ENCODE data around the gene FDXR.

The FDXR gene

GRCh38 chr17:74903034-74903433 is 30.2 kb upstream of the FDXR start:
- H3K4me3 ChIP-seq (replicated peaks; ENCODE audit: low read depth, low read length), result no peak overlapping the region
- peaks cover 3% of the 10 kb centered on the region for H3K27me3 ChIP-seq (replicated peaks; ENCODE audit: control insufficient read depth, insufficient read depth, low read length)
- H3K36me3 ChIP-seq (ENCODE audit: control insufficient read depth, insufficient read depth, low read length), result no peaks in the 10 kb centered on the region
- TF ChIP-seq, protein P1, sequence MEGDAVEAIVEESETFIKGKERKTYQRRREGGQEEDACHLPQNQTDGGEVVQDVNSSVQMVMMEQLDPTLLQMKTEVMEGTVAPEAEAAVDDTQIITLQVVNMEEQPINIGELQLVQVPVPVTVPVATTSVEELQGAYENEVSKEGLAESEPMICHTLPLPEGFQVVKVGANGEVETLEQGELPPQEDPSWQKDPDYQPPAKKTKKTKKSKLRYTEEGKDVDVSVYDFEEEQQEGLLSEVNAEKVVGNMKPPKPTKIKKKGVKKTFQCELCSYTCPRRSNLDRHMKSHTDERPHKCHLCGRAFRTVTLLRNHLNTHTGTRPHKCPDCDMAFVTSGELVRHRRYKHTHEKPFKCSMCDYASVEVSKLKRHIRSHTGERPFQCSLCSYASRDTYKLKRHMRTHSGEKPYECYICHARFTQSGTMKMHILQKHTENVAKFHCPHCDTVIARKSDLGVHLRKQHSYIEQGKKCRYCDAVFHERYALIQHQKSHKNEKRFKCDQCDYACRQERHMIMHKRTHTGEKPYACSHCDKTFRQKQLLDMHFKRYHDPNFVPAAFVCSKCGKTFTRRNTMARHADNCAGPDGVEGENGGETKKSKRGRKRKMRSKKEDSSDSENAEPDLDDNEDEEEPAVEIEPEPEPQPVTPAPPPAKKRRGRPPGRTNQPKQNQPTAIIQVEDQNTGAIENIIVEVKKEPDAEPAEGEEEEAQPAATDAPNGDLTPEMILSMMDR (IDR thresholded peaks at IDR 0.05; ENCODE audit: insufficient read depth, low read length, poor library complexity, severe bottlenecking), result no peak
- no peak for DNase-seq (ENCODE audit: extremely low read depth, insufficient read length)

DNA sequence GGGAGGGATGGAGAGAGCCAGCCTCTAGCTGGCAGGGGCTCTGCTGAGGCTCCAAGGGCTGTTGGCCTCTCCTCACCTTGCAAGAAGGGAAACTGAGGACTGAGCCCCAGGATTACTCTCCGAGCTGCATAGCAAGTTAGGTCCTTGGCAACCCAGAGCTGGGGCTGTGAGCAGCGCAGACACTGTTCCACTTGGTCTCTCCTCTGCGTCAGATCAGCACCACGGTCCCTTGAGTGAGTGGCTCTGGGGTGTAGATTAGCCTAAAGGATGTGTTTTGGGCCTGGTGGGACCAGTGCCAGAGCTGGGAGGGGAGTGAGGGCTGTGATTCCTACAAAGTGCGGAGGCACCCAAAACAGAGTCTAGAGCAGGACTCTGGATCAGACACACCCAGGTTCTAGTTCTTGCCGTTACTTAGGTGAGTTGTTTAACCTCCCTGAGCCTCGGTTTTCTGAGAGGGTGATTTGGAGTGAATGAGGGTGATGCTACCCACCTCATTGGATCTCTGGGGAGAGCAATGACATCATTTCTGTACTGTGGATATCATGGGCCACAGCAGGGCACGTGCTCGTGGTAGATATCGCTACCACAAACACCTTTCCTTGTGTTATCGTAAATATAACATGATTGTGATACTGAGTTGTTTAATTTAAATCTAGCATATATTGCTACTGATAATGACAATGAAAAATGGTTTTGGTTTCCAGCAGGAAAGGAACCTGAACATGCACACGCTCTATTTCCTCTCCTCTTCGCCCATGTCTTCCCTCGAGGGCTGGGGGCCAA is 28.8 kb upstream of the FDXR start:
- TF ChIP-seq, protein P1 (IDR thresholded peaks at IDR 0.05; ENCODE audit: insufficient read depth, low read length, poor library complexity, severe bottlenecking), result no peak
- Histone ChIP-seq H3K27me3 (replicated peaks; ENCODE audit: control insufficient read depth, insufficient read depth, low read length) (peaks cover 3% of the 10 kb centered on the region), H3K4me3 (replicated peaks; ENCODE audit: low read depth, low read length) (no peak overlapping the region), H3K36me3 (ENCODE audit: control insufficient read depth, insufficient read depth, low read length) (no peaks in the 10 kb centered on the region)
- no peak for DNase-seq (ENCODE audit: extremely low read depth, insufficient read length)

GRCh38 chr17:74900208-74900607 is 27.4 kb upstream of the FDXR start:
- Histone ChIP-seq H3K36me3 (ENCODE audit: control insufficient read depth, insufficient read depth, low read length) (no peaks in the 10 kb centered on the region), H3K4me3 (replicated peaks; ENCODE audit: low read depth, low read length) (no peak overlapping the region), H3K27me3 (replicated peaks; ENCODE audit: control insufficient read depth, insufficient read depth, low read length) (peaks cover 3% of the 10 kb centered on the region)
- TF ChIP-seq, protein P1 (IDR thresholded peaks at IDR 0.05; ENCODE audit: insufficient read depth, low read length, poor library complexity, severe bottlenecking), result no peak
- DNase-seq (ENCODE audit: extremely low read depth, insufficient read length), result no peak

GRCh38 chr17:74898376-74898946 is 25.7 kb upstream of the FDXR start:
- TF ChIP-seq, protein P1 (IDR thresholded peaks at IDR 0.05; ENCODE audit: insufficient read depth, low read length, poor library complexity, severe bottlenecking), result no peak
- H3K27me3 ChIP-seq (replicated peaks; ENCODE audit: control insufficient read depth, insufficient read depth, low read length), result peaks cover 3% of the 10 kb centered on the region
- DNase-seq (ENCODE audit: extremely low read depth, insufficient read length), result no peak
- no peaks in the 10 kb centered on the region for H3K36me3 ChIP-seq (ENCODE audit: control insufficient read depth, insufficient read depth, low read length)
- H3K4me3 ChIP-seq (replicated peaks; ENCODE audit: low read depth, low read length), result no peak overlapping the region

DNA sequence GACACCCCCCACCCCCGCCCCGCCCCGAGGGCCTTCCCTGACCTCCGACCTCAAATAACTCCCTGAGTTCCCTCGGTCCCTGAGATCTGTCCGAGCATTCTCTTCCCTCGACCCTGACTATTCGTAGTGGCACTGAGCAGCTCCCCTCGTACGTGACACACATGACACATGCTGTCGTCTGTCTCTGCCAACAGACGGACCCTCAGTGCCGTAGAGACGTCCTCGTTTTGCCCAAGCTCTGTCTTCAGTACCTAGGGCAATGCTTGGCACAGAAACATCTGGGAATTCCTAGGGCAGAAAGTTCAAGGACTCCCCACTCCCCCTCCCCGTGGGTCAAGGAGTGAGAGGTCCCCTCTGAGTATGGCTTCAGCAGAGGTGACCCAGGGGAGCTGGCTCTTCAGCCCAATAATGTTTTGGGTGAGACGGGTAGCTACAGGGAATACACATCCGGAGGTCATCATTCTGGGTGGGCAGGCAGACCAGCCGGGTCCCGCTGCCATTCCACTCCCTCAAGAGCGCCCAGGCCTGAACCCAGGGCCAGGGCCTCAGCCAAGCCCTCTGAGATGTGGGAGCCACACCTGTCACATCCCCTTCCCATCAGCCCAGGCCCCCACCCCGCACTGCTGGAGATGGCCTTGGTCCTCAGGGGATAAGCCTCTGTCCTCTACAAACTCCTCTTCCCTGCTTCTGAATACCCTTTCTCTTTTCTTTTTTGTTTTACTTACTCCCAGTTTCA is 21.3 kb upstream of the FDXR start:
- H3K36me3 ChIP-seq (ENCODE audit: control insufficient read depth, insufficient read depth, low read length), result no peaks in the 10 kb centered on the region
- TF ChIP-seq, protein P1 (IDR thresholded peaks at IDR 0.05; ENCODE audit: insufficient read depth, low read length, poor library complexity, severe bottlenecking), result no peak
- DNase-seq (ENCODE audit: extremely low read depth, insufficient read length), result no peak
- H3K4me3 ChIP-seq (replicated peaks; ENCODE audit: low read depth, low read length), result no peak overlapping the region
- no peaks in the 10 kb centered on the region; the same call in 1 of the 2 replicates for H3K27me3 ChIP-seq (replicated peaks; ENCODE audit: control insufficient read depth, insufficient read depth, low read length)

Measured in GM06990 (cell line).